GM18511 (cell line): ENCODE data around the gene GLDC.

Experiments
- ATAC-seq: cut with Tn5 transposase; IDR thresholded peaks from one replicate; pipeline ENCODE4 v1.9.1; 2021; ENCODE audit warnings: mild to moderate bottlenecking, moderate library complexity; ENCODE audit not compliant: unreplicated experiment

The GLDC gene

DNA sequence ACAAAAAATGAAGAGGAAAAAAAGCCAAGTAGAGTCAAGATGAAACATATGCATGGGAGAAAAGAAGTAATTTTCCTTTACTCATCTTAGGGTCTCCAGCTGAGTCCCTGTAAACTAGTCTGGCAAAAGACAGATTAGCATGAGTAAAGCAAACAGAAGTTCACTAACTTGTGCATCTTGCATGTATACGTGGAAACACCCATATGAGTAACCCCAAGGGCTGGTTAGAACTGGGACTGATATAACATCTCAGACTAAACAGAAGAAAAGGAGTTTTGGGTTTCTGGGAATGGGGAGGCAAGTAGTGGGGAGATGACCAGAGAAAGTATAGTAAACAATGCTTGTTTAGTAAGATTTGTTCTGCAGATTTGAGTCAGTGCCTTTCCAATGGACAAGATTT lies 20.1 kb upstream of the GLDC start:
- no peak for ATAC-seq

- no peak for ATAC-seq
Observed at GRCh38 chr9:6664204-6664680, 18.7 kb upstream of the GLDC start.

GRCh38 chr9:6660512-6660911 lies 15.0 kb upstream of the GLDC start:
- no peak for ATAC-seq

DNA sequence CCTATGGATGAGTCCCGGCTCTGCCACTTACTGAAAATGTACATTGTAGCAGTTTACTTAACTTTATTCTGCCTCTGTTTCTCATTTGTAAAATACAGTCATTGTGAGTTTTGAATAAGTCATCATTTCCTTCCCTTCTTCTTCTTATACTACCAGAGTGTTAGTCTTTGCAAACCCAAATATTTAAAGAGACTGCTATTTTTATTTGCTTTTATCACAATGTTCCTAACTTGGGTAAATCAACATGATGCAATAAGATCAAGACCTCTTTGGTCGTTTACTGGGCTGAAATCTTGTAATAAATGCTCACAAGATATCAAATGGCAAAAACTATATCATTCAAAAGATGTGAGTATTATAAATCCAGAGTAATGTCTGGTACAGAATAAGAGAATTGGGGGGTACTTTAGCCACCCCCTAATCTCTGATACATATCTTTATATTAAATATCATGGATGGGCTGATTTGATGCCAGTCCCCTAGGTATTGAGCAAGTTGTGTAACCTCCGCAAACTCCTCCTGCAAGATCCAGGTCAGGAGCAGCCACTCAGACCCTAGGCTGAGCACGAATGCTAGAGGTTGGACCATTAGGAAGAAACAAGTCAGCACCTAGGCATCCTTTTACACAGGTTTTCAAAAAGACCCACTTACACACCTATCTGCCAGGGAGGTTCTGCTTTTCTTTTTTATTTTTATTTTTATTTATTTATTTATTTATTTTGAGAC lies 13.3 kb upstream of the GLDC start:
- ATAC-seq = no peak

DNA sequence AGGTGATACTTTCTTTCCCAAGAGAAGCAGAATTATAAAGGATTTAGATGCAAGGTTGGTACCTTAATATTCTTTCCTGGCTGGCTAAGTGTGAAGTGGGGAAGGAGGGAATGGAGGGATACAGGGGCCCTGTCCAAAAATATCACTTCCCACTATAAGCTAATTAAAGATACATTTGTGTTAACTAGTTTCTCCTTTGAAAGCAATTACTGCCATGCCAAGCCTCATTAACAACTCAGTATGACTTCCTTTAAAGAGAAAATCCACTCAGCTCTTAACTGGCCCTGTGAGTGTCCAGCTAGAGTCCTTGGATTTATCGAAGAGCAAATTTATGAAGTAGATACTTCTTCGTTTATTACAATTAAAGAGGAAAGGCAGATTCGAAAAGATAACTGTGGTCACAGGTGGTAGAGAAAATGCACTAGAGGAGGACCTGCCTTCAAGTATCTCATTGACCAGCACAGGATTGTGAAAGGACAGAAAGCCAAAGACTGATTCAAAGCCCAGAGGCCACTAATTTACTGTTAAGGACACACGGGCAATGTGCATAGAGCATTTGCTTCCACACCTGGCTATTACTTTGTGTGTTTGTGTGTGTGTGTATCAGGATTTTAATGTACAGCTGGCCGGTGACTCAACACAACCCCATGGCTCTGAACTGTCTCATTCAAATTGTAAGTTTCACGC lies 11.2 kb upstream of the GLDC start:
- no peak for ATAC-seq

- peak; percentile 95 for ATAC-seq
Observed at GRCh38 chr9:6655036-6655435, 9.5 kb upstream of the GLDC start.

DNA sequence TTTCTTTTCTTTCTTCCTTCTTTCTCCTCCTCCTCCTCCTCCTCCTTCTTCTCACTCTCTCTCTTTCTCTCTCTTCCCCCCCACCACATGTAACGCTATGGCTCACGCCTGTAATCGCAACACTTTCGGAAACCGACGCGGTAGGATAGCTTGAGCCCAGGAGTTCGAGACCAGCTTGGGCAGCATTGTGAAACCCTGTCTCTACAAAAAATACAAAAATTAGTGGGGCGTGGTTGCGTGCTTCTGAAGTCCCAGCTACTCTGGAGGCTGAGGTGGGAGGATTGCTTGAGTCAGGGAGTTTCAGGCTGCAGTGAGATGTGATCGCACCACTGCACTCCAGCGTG lies 736 bp upstream of the GLDC start:
- peak; percentile 26 for ATAC-seq

DNA sequence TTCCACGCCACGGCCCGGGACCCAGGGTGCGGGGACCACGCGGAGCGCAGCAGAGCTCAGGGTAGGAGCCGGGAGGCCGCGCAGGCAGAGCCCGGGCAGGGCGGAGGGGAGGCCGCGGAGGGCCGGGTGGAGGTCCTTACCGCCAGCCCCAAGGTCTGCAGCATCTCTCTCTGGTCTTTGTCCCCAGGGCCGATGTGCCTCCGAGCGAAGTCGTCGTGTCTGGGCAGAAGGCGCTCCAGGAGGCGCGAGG lies 499 bp downstream of the GLDC start:
- peak; percentile 38 for ATAC-seq

- no peak for ATAC-seq
Observed at GRCh38 chr9:6644346-6645104, 1.0 kb downstream of the GLDC start.

- ATAC-seq = no peak
Observed at GRCh38 chr9:6641961-6642360, 3.6 kb downstream of the GLDC start.

DNA sequence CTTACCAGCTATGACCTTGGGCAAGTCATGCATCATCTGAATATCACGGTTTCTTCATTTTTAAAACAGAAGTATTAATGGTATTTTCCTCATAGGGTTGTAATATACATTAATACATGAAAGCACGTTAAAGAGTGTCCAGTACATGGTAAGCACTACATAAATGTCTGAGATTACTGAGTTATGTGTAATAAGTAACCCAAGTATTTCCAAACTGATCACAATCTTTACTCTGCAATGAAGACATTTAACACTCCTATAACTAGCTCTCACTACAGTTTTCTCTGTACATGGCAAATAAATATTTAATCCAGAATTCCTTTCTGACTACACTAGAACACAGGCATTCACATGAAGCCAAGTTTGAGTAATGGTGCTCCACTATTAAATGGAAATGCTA lies 4.0 kb downstream of the GLDC start:
- no peak for ATAC-seq

GRCh38 chr9:6641056-6641455 lies 4.5 kb downstream of the GLDC start:
- no peak for ATAC-seq

GRCh38 chr9:6640268-6641051 lies 5.1 kb downstream of the GLDC start:
- no peak for ATAC-seq

DNA sequence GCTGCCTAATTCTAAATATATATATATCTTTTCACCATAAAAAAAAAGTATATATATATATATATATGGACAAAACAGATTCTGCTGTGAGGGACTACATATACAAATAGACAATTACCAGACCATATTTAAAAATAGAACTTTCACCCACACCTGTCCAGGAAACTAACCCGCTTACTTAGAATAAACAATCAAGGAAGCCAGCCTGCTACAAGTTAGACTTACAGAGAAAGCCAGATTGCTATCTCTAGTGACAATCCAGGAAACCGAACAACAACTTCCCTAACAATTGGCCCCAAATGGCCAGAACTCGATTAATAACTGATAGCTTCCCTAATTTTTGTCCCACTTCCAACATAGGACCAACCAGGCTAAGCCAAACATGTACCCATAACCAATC lies 5.9 kb downstream of the GLDC start:
- no peak for ATAC-seq

- no peak for ATAC-seq
Observed at GRCh38 chr9:6634444-6634843, 11.1 kb downstream of the GLDC start.

- ATAC-seq = no peak
Observed at GRCh38 chr9:6633378-6633777, 12.2 kb downstream of the GLDC start.

DNA sequence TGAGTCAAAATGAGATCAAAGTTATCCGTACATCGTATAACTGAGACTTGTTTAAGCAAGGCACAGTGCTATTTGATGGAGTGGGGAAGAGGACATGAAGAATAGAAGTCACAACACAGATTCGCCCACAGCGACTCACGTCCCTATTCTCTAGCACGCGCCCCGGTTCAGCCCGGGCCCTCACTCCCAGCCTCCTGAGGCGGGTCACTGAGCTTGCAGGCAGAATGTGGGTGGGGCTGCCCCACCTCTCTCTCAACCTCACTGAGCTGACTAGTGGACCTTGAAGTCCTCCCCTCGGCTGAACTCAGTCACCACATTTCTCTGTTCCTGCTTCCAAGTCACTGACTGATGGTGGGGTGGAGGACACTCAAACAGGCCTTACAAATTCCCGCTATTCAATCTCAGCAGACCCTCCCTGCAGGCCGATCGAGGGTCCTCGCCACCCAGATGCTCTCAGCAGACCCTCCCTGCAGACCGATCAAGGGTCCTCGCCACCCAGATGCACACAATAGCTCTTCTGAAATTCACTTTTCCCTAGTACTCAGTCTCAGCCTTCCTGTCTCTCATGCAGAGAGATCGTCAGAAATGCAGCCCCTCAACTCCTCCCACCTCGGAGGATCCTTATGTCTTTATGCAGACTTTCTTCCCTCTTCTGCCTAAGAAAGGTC lies 12.9 kb downstream of the GLDC start:
- ATAC-seq = peak; percentile 94

- peak; percentile 29 for ATAC-seq
Observed at GRCh38 chr9:6631207-6631512, 14.4 kb downstream of the GLDC start.

- ATAC-seq = peak; percentile 68
Observed at GRCh38 chr9:6630502-6631206, 14.9 kb downstream of the GLDC start.

DNA sequence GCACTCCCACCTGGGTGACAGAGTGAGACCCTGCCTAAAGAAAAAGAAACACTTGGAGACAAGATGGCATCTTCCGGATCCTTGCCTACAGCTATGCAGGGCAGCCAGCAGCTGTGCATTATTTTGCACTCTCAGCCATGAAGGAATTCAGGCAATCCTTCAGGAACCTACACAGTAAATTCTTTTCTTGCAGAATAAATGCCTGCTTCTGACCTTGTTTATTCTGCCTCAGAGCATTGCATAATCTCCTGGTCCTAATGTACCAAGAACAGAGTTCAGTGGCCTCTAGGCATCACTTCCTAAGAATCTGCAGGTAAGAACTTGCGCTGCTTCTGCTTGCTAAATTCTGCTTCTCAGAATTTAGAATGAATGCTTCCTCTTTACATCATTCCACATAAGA lies 16.8 kb downstream of the GLDC start:
- ATAC-seq = no peak
